Umbilical cord (tissue), 2 donors: ENCODE measurements around the gene CEP164. TPM values are rescaled to one million over a fixed set of nuclear protein-coding genes. Genes with fewer than 3 reads are reported as not detected.
"Not testable (repeated sequence)": the region's sequence is repeated elsewhere in the genome, so short reads cannot be mapped to it uniquely, and the experiment has no call there.

Source experiments
- DNase-seq: peaks from one replicate; pipeline ENCODE4 v3.0.0-alpha.2; 2015; ENCODE audit warnings: low spot score
- total RNA-seq: library from RNA; depleted of rRNA; stranded (reverse); fragments of >200 nt; gene quantifications from one replicate; pipeline ENCODE4 v1.2.3, GENCODE V29; 2014; ENCODE audit warnings: low replicate concordance; ENCODE audit not compliant: insufficient read depth

CEP164 gene
- total RNA-seq, 1 donor from 2014 or later: 49.8 TPM

DNA sequence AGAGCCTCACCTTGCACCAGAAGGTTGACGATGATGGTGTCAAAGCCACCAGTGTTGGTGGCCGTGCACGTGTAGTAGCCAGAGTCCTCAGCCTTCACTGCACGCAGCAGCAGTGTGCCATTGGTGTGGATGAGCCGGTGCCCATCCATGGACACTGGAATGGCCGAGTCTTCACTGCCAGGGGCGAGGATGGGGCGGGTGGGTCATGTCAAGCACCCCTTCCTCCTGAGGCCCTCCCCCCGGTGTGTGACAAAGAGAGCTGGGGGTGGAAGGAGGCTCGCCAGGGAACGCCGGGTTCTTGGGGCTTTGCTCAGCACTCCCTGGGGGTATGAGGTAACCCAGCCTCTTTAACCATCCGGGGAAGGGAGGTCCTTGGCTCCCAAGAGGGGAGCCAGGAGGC, 111.6 kb downstream of the CEP164 start:
- no peak for DNase-seq

DNA sequence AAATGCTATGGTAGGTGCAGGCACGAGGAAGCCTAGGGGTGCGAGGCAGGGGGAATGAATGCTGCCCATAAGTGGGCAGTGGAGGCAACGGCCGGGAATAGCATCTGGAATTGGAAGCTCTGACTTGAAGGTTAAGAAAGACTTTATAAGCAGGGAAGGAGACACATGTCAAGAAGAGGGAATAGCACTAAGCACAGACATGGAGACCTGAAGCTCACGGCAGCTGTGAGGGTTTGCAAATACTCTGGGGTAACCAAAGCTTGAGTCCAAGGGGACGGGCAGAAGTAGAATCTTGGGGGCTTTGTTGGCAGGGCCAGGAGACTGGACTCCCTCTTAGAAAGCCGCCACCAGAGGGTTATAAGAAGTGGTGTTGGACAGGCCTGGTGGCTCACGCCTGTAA, 112.6 kb downstream of the CEP164 start:
- DNase-seq: no peak

DNA sequence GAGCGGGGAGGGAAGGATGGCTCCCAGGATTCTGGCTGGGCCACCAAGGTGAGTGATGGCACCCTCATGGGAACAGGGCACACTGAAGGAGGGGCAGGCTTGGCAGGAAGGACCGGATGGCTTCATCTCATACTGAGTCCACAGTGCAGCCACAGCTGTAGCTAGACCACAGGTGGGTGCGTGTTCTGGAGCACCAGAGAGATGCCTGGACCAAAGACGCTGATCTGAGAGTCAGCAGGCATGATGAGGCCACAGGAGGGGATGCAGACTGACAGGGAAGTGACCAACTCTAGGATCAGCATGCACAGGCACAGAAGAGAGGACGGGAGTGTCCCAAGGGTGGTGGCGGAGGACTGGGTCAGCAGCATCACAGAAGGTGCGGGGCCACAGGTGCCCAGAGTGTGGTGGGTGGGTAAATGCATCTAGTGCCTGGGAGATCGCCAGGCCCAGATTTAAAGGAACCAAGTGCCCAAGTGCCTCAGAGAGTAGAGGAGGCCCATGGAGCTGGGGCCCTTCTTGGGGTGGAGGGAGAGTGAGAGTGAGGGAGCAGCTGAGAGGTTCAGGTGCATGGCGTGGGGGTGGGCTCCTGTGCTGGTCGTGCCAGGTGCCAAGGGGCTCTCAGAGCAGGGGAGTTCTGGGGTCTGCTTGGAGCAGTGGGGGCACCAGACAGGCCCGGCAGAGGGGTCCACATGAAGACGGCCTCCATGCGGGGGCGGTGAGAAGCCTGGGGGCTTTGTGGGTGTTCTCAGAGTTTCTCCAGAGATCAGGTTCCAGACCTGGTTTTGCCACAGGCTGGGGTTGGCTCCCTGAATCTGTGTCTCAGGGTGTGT, 113.7 kb downstream of the CEP164 start:
- DNase-seq: no peak

DNA sequence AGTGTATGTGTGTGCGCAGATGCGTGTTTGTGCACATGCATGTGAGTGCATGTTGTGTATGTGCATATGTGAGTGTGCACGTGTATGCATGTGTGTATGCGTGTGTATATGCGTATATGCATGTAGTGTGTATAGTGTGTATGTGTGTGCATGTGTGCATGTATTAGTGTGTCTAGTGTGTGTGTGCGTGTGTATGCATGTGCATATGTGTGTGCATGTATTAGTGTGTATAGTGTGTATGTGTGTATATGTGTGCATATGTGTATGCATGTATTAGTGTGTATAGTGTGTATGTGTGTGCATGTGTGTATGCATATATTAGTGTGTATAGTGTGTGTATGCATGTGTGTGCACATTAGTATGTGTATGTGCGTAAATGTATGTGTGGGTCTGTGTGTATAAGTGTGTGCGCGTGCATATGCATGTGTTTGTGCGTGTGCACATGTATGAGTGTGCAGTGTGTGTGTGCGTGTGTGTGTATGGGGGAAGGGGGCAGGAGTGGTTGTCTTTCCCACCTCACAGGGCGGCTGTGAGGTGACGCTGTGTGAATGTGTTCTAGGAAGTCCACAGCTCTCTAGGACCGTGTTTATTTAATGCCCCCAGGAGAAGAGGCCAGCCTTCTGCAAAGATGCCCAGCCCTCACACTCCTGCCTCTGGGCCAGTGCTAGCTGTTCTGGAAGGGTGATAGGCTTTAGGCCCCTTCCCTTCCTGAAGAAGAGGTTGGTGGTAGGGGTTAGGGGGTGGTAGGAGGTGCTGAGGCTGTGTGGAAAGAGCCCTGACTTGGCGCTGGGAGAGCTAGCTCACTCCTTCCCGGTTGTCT, 114.6 kb downstream of the CEP164 start:
- no peak for DNase-seq

DNA sequence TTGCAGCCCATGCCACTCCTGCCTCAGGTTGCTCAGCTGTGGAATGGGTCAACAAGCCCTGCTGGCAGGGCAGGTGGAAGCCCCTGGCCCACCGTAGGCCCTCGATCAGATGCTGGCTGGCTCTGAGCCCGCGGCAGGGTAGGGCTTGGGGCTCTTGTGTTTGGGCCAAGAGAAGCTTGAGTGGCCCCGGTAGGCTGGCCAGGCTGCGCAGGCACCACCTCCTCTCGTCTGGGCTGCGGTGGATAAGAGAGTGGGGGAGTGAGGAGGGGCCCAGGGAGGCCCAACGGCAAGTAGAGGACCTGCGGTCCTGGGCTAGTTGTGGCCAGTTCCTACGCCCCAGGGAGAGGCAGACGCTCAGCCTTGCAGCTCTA, 115.2 kb downstream of the CEP164 start:
- DNase-seq: no peak

DNA sequence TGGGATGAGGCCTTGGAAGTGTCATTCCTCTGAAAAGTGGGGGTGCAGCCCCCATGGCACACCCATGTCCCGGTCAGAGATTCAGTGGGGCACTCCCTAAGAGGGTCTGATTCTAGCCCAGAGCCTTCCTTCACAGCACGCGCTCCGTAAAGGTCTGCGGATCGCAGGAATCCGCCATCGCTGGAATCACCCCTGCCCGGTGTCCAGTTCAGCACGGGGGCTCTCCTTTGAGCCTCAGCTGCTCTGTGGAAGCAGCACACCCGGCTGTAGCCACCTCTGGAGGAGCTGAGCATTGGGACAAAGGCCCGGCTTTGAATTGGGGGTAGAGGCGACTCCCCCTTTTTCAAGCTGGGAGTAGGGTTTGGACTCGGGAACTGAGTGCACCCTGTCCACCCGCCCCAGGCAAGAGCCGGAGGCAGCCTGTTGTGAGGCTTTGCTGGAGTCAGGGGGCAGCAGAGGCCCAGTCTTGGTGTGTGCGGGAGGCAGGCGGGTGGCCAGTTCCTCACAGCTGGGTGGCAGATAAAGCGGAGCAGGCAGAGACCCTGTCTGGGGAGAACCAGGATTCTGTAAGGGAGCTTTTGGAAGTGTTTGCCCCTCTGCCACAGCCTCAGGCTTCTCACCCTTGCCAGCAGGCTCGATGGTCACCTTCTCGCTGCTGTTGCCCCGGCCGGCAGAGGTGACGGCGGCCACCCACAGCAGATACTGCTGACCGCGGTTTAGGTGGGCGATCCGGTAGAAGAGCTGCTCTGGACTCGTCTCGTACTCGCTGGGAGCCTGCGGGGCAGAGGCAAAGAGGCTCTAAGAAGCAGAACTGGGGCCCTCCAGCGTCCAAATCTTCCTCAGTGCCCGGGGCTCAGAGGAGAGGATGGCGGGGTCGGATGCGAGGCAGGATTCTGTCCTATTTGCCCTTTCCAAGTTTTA, 115.9 kb downstream of the CEP164 start:
- DNase-seq: peak; percentile 73

DNA sequence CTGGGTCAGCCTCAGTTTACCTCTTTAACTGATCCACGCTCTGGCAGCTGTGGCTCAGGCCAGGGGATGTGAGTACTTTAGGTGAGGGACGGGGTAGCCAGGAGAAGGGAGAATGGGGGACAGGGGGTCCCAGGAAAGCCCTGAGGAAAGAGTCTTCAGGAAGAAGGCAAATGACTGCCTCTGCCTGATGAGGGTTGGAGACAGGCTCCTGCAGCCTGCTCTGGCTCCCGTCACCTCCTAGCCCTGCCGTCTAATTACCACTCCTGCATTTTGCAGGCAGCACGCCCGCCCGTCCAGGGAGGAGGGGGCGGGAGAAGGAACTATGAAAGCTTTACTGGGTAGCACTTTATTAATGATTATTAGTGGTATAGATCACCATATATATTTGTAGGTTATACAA, 116.6 kb downstream of the CEP164 start:
- no peak for DNase-seq

DNA sequence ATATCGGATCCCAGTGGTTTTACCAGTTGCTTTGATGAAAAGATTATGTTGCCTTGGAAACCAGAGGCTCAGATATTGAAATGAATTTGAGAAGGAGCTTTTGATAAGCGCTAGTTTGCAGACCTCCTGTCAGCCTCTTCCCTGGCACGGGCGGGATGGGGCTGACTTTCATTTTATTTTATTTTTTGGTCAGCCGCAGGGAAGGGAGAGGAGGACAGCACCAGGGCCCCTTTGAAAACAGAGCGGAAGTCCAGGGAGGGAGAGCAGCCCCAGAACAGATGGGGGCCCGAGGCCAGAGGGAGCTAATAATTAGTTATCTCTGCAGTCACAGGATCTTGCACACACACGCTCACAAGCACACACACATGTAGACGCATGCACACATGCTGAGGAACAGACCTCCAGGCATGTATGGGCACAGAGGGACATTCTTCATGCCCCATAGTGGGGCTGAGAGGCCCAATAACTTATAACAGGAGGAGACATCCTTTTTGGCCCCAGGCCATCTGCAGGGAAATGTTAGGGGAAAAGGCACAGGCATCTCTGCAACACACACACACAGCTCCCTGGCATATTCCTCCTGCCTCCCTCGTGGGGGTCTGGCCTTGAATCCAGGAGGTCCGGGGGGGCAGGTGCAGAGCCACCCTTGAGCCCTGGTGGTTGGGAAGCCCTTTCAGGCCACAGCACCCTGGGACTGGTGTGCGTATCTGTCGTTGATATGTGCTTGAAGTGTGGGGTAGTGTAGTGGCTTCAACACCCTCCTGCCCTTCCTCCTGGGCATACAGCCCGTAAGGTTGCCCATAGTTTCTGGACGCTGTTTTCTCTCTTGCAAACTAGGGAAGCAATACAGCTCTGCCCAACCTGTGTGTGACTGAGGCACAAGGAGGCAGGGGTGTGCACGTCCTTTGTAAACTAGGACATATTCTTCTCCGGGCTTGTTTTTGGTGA, 117.3 kb downstream of the CEP164 start:
- peak; percentile 50 for DNase-seq

DNA sequence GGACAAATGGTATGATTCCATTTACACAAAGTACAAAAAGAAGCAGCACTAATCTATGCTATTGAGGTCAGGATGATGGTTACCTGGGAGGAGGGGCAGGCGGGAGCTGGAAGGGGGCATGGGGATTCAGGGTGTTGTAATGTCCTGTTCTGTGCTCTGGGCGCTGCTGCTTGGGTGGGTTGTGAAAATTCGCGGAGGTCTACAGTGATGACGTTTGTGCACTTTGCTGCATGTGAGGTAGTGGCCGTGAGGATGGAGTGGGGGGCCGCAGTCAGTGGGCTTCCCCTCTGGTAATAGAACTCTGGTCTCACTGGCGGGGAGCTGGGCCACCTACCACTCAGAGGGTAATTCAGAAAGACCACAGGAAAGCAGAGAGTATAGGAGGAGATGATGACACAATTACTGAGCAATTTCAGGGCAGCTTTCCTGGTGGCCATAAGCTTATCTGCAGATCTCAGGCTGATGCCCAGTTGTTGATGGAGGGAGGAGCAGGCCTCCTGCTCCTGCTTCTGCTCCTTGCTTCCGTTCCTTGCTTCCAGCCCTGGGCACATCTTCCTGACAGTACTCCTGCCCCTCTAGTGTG, 121.5 kb downstream of the CEP164 start:
- DNase-seq: no peak

DNA sequence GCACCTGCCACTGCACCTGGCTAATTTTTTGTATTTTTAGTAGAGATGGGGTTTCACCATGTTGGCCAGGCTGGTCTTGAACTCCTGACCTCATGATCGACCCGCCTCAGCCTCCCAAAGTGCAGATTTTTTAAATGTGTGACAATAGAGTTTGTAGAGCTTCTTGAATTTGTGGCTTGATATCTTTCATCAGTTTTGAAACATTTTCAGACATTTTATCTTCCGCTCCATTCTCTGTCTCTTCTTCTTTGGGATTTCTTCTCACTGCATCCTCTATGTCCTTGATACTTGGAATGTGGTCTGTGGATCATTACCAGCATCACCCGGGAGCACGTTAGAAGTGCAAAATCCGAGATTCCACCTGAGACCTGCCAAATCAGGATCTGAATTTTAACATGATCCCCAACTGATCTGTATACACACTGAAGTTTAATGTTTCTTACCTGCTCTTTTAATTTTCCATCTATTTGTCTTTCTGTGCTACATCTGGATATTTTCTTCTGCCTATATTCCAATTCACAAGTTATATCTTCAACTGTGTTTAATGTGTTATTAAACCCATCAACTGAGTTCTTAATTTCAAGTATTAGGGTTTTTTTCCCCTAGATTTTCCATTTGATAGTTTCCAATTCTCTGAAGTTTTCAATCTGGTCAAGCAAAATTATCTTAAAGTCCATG, 126.4 kb downstream of the CEP164 start:
- DNase-seq: no peak

DNA sequence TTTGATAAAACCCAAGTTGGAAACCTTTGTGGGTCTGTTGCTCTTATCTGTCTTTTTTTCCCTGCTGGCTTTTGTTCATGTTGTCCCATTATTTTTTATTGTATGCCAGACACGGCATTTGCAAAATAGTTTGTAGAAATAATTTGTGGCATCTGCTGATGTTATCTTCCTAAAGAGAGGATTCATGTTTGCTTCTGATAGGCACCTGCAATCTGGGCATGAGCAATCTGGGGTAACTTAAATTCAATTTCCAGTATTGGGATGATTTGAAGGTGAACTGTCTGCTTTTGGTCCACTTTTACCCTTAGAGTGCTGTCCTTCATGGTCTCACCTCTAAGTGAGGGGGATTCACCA, 126.9 kb downstream of the CEP164 start:
- no peak for DNase-seq

DNA sequence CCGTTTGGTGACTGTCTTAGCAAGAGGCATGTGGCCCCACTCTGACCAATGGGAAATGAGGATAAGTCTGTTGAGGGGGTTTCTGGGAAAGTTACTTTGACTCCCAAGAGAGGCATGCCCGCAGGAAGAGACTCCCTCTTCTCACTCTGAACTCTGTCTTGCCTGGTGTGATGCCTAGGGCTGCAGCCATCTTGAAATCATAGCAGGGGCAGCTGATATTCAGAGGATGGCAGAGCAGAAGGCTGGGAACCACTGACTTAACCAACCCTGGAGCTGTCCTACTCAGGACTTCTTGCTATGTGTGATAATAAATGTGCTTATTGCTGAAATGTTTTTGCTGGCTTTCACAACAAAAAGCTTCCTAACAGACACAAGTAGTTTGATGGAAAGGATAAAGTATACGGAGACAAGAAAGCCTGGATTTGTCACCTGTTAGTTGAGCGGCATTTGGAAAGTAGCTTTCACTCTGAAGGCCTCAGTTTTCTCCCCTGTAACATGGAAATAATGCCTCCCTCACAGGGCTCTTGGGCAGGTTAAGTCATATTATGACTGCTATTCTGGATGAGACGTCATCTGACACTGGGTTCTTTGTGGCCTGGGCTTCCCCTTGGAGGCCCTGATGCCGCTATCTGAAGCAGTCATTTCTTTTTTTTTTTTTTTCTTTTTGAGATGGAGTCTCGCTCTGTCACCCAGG, 128.5 kb downstream of the CEP164 start:
- DNase-seq: no peak

DNA sequence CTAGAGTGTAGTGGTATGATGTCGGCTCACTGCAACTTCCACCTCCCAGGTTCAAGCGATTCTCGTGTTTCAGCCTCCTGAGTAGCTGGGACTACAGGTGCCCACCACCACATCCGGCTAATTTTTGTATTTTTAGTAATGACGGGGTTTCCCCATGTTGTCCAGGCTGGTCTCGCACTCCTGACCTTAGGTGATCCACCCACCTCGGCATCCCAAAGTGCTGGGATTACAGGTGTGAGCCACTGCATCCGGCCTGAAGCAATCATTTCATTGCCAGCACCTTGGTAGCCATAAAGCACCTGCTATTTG, 129.0 kb downstream of the CEP164 start:
- not testable (repeated sequence) for DNase-seq

DNA sequence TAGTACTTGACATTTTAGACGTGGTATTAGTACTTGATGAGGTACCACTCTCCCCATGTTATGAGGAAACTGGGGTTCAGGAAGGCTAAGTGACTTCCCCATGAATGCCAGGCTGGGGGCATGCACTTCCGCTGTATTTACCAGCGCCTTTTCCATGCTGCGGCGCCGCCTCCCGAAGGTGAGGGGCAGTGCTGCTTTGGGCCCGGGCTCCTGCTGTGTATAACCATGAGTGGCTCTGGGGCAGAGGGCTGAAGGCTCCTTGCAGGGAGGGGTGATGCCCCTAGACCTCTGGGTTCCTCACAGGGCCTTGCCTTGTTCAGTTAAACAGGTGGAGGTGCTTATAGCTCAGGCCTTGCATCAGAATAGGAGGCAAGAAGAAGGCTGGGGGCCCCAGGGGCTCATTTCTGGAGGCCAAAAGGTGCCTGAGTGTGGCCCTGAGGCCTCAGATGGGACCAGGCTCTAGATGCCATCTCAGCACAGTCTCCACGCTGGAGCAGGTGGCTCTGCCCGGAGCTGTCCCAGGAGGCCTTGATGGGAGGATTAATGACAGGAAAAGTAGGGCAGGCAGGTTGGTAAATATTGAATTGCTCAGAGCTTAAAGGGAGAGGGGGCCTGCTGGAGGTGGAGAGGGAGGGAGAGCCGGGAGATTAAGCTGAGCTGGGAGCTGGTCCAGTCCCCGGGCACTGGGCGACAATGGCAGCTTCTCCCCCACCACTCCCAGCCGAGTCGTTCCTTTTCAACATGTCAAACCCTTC, 129.6 kb downstream of the CEP164 start:
- no peak for DNase-seq

DNA sequence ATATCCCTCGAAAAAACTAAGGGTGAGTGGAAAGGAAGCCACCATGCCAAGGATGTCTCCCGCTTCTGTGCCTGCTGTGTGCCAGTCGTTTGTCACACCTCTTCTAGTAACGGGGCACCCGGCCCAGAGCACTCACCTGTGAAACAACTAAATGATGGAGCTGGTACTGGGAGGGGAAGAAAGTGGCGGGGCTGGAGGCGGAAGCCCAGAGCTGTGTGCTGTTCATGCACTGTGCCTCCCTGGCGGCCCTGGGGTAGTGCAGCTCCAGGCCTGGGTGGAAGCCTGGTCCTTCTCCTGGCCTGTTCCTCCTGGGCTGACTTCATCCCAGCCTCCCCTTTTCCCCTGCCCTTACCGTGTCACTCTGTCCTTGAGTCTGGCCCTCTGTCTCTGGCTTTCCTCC, 130.2 kb downstream of the CEP164 start:
- no peak for DNase-seq

DNA sequence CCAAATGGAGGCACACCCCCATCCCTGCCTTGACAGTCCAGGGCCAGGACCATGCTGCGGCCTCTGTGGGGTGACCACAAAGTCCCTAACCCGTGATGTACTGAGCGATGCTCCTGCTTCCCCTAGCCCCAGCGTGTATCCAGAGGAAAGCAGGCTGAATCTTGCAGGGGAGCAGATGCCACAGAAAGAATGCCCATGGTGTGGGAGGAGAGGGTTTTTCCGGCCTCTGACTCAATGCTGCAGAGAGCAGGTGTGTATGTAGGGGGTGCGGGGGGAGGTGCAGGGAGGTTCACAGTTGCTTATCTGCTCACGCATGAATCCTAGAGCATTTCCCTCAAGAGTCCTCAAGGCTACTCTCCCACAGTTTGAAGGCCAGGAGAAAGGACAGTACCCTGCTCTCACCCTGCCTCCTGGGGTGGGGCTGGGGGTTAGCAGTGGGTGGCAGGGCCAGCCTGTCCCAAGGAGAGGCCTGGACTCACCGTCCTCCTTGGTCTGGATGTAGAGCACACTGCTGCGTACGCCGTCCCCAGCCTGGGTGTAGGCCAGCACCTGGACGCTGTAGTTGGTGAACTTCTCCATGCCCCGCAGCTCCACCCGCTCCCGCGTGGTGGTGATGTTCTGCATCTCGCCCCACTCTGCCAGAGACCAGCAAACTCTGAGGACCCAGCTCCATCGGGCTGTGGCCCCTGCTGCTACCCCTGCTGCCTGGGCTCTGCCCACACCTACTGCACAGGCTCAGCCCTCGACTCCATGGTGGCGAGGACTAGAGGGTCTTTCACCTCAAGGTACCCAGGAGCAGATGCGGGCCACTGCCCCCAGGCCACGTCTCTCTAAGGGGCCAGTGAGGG, 130.8 kb downstream of the CEP164 start:
- no peak for DNase-seq

DNA sequence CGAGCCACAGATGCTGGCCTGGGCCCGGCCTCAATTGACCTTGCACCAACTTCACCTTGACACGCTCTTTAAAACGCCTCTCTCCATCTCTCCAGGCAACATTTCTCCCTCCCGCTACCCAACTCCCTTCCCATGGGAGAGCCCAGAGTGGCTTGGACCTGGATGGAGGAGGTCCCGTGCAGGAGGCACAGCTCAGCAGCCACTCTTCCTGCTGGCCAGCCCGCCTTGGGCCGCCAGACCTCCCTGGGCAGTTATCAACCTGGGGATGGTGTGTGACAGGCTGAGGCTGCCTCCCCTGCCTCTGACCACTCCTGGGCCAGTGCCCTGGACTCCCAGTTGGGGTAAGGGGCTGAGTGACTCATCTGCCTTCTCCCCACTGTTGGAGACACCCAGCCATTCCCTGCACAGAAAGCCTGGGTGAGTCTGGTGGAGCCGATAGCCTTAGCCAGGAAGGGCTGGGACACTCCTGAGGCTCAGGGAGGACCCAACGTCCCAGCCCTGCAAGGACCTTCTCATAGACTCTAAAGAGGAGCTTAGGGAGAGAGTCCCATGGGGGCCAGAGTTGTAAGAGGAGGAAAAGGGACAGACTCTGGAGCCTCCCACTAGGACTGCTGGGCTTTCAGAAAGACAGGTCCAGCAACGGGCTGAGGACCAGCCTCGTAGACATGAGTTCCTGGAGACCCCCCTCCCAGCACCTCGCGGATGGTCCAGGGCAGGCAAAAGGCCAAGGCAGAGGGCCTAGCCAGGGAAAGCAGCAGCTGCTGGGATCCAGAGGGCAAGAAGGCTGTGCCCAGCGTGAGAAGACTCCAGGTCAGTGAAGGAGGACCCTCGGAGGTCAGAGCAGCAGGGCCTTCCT, 131.7 kb downstream of the CEP164 start:
- no peak for DNase-seq
